Nephron (organoid): ENCODE measurements around the gene AGAP3.

Source experiments
- H3K27ac Mint-ChIP-seq, 3 experiments: 2 replicates each; pipeline ENCODE4 v1.8.0; 2020; ENCODE audit warnings: mixed read lengths in 3 of 3, mild to moderate bottlenecking in 2 of 3, moderate library complexity in 1 of 3
- H3K27me3 Mint-ChIP-seq: 2 replicates; pipeline ENCODE4 v1.8.0; 2021; ENCODE audit warnings: low read depth, mild to moderate bottlenecking, moderate library complexity, mixed read lengths
- H3K36me3 Mint-ChIP-seq: 2 replicates; pipeline ENCODE4 v1.8.0; 2020; ENCODE audit warnings: low read depth, mixed read lengths
- H3K4me1 Mint-ChIP-seq: 2 replicates; pipeline ENCODE4 v1.8.0; 2020; ENCODE audit warnings: mixed read lengths
- H3K4me3 Mint-ChIP-seq, 3 experiments: 2 replicates each; pipeline ENCODE4 v1.8.0; 2020; ENCODE audit warnings: mild to moderate bottlenecking in 3 of 3, mixed read lengths in 3 of 3, moderate library complexity in 2 of 3
- H3K9me3 Mint-ChIP-seq: 2 replicates; pipeline ENCODE4 v1.8.0; 2020; ENCODE audit warnings: mixed read lengths
- CTCF ChIP-seq, 3 experiments: fragments of 200-600 bp; sonication (generic); IDR thresholded peaks; one replicate each; pipeline ENCODE4 v1.5.0; 2021; ENCODE audit warnings: antibody characterized with exemption in 3 of 3; ENCODE audit not compliant: unreplicated experiment in 3 of 3

AGAP3 gene

GRCh38 chr7:151043959-151044358 lies 42.3 kb upstream of the AGAP3 start:
- Mint-ChIP-seq H3K27ac (no peak overlapping the region), H3K36me3 (no peaks in the 10 kb centered on the region), H3K4me3 (no peak overlapping the region), H3K27me3 (peaks cover 3% of the 10 kb centered on the region), H3K4me1 (peaks cover 25% of the 10 kb centered on the region), H3K9me3 (no peaks in the 10 kb centered on the region)
- TF ChIP-seq CTCF (IDR thresholded peaks at IDR 0.05; ENCODE audit: unreplicated experiment in 3 of 3): no peak

- no peak for TF ChIP-seq CTCF (IDR thresholded peaks at IDR 0.05; ENCODE audit: unreplicated experiment in 3 of 3)
- Mint-ChIP-seq H3K27ac (no peak overlapping the region), H3K27me3 (peaks cover 12% of the 10 kb centered on the region), H3K4me1 (peaks cover 13% of the 10 kb centered on the region), H3K36me3 (no peaks in the 10 kb centered on the region), H3K4me3 (no peak overlapping the region), H3K9me3 (no peaks in the 10 kb centered on the region)
Measured at GRCh38 chr7:151045262-151045661, 41.0 kb upstream of the AGAP3 start.

- TF ChIP-seq CTCF (IDR thresholded peaks at IDR 0.05; ENCODE audit: unreplicated experiment in 3 of 3): no peak
- H3K36me3 Mint-ChIP-seq: no peaks in the 10 kb centered on the region
- H3K9me3 Mint-ChIP-seq: no peaks in the 10 kb centered on the region
- H3K4me1 Mint-ChIP-seq: peaks cover 13% of the 10 kb centered on the region
- H3K27me3 Mint-ChIP-seq: peaks cover 16% of the 10 kb centered on the region
- no peak overlapping the region for H3K4me3 Mint-ChIP-seq
- no peak overlapping the region for H3K27ac Mint-ChIP-seq
Measured at GRCh38 chr7:151045967-151046366, 40.3 kb upstream of the AGAP3 start.

GRCh38 chr7:151046603-151047573 lies 39.4 kb upstream of the AGAP3 start:
- H3K27me3 Mint-ChIP-seq: peaks cover 16% of the 10 kb centered on the region
- H3K4me3 Mint-ChIP-seq: no peak overlapping the region
- peak overlapping the region in 2 of 3 experiments; percentile 8 to 32 for H3K27ac Mint-ChIP-seq
- H3K9me3 Mint-ChIP-seq: no peaks in the 10 kb centered on the region
- no peaks in the 10 kb centered on the region for H3K36me3 Mint-ChIP-seq
- peaks cover 10% of the 10 kb centered on the region for H3K4me1 Mint-ChIP-seq
- no peak for TF ChIP-seq CTCF (IDR thresholded peaks at IDR 0.05; ENCODE audit: unreplicated experiment in 3 of 3)

GRCh38 chr7:151047976-151048815 lies 38.1 kb upstream of the AGAP3 start, which contains the start of gene ASIC3:
Gene ASIC3 (plus strand): TSS chr7:151048531. CDS start chr7:151048886, 355 bp downstream.
- Mint-ChIP-seq H3K27ac (peak within 1 kb of the TSS in 2 of 3 experiments; percentile 8 to 32), H3K4me1 (peaks cover 10% of the 10 kb centered on the region), H3K9me3 (no peaks in the 10 kb centered on the region), H3K4me3 (no peak within 1 kb of the TSS), H3K27me3 (peaks cover 16% of the 10 kb centered on the region), H3K36me3 (no peaks in the 10 kb centered on the region)
- no peak for TF ChIP-seq CTCF (IDR thresholded peaks at IDR 0.05; ENCODE audit: unreplicated experiment in 3 of 3)
